ENCODE results near the gene SMIM1.
A peak's percentile ranks its signal among the peaks of the same experiment; 100 is the strongest.

SMIM1 gene

DNA sequence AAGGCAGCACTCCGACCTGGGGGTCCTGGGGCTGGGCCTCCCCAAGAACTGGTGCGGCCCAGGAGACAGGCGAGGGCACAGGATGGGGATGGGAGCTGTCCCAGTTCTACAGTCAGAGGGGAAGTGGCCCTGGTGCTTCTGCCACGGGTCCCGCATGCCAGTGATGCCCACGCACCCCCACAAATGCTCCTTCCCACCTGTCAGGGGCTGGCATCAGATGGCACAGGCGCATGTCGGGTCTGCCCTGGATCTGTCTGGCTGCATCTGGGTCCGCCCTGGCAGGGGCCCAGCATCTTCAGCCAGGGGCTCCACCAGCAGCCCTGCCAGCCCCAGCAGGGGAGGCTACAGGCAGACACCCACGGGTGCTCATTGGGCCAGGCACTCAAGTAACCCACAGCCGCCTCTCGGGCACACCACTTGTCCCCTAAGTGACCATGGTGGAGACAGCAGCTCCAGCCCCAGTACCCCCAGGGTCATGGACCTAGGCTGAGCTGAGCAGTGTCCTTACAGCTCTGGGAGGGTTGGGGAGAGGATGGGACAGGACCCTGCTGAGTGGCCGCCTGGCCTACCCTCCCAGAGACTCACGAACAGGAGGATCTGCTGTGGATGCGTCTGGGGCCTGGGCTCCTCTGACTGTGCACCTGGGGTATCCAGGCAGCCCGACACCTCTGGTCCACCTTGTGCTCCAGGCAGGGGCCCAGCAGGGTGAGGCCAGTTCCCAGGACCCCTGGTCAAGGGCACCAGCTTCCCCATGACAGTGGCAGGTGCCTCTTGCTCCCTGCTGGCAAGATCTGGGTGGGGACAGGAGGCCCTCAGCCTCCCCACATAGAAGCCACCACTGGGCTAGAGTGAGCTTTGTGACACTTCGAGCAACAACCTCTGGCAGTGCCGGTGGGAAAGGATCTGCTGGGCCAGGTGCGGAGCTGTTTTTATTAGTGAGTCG is 5.4 kb downstream of the SMIM1 start:
- DNase-seq, result no peak

- no peak for DNase-seq
Measured at GRCh38 chr1:3778590-3779264, 6.2 kb downstream of the SMIM1 start.

- no peak for DNase-seq
Measured at GRCh38 chr1:3779265-3779911, 6.8 kb downstream of the SMIM1 start.

- no peak for DNase-seq
Measured at GRCh38 chr1:3779912-3780416, 7.4 kb downstream of the SMIM1 start.

DNA sequence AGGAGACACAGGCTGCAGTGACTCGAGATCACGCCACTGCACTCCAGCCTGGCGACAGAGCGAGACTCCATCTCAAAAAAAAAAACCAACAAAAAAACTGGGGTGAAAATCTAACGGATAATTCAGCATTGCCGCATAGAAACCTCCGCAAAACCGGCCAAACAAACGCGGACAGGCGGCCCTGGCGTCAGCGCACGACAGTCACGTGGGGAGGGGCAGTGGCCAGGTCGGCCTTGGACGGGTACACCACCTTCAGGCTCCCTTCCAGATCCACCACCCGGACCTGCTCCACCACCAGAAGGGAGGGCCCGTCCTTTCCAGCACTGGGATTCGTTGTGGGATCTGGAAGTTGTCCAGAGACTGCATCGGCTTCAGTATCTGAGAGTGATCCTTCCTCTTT is 8.4 kb downstream of the SMIM1 start:
- no peak for DNase-seq

- DNase-seq, result no peak
Measured at GRCh38 chr1:3783651-3784474, 11.3 kb downstream of the SMIM1 start.

DNA sequence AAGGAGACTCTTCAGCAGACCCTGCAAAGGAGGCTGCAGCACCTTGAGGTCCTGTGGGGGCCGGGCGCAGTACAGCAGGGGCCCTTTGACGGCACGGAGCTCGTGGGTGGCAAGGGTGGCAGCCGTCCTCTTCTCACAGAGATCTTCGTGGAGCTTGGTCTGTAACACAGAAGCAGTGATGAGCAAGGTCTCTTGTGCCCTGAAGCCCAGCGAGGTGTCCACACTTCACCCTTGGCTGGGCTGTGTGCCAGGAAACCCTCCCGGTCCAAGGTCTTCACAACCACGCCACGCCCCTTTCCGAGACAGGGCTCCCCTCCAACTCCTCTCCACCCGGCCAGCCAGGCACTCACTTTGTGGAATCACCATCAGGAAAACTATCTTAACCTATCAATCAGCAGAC is 12.5 kb downstream of the SMIM1 start:
- DNase-seq, result no peak

DNA sequence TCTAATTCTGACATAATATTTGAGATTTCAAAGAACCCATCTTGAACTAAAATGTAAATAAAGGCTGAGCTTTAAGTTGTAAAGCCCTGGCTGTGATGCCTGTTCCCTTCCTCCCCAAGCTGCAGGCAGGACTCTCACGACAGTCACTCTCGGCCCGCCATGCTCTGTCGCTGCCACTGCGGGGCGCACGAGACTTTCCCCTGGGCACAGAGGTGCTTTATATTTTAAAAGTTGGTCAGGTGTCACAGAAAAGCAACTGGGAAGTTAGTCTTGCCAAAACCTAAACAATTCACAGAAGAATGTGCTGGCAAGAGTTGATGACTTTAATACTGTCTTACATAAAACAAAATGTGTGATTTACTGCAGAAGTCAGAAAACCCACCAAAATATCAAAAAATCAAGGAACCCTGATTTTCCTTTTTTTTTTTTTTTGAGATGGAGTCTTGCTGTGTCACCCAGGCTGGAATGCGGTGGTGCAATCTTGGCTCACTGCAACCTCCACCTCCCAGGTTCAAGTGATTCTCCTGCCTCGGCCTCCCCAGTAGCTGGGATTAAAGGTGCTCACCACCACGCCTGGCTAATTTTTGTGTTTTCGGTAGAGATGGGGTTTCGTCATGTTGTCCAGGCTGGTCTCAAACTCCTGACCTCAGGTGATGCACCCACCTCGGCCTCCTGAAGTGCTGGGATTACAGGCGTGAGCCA is 13.1 kb downstream of the SMIM1 start:
- DNase-seq, result no peak

DNA sequence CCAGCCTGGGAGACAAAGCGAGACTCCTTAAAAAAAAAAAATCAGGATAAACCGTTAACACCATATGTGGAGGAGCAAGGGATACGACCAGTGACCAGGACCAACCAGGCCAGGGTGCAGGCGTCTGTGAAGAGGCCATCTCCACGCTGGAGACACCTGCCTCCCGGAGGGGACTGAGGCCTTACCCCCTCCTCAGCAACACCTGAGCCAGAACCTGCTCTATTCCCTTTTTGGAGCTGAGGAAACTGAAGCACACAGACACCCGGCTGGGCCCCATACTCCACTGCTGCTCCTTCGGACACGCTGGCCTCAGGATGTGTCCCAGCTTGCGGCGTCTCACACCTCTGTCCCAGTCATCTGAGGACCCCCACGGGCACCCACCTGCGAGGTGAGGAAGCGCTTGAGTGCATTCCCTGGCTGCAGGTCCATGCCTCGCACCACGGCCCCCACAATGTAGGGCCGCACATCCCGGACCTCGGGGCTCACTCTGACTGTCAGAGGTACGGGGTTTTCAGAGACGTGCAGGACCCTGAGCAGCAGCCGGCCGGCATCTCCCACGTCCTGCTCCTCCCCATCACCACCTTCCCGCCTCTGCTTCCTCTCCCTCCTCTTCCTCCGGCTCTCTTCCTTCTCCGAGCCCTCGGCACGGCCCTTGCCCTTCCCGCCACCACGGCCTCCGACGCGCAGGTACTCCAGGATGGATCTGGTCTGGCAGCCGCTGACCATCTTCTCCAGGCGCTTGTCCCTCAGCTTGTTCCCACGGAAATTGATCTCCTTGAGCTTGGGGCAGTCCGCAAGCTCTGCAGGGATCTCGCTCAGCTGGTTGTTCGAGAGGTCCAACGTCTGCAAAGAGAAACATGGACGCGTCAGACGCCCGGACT is 14.2 kb downstream of the SMIM1 start:
- no peak for DNase-seq

GRCh38 chr1:3787349-3787715 is 14.8 kb downstream of the SMIM1 start:
- DNase-seq, result peak in 1 of 2 donors; percentile 33

DNA sequence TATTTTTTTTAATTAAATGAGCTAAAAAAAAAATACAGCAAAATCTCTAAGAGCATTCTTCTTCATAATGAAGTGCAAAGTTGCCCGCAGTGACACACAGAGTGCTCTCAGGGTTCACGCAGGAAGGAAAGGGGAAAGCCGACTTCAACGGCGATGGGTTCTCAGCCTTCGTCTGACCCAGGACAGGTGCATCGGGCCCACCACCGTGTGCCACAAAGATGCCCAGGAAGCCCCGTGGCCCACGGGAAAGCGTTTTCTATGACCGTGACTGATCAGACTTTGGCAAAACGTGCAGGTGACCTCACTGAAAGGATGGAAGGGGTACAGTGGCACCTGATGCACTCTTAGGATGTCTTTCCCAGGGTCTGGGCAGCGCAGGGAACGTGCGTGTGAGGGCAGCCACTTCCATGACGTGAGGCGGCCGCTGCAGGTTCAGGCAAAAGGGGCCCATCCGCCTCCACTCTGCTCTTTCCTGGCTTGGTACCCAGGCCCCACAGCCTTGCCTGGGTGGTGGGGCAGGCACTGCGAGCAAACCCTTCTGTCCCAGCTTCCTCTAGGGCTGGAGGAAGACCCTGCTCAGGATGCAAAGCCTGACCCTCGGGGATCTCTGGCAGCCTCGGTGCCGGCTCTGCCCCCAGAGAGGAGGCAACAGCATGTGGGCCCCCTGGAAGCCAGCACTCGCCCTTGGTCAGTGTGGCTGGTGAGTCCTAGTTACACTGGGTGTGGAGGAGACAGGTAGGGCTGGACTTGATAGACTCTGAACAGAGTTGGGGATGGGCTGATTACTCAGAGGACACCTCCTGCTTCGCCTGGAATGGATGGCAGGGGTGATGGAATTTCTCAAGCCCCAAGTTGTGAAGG is 15.4 kb downstream of the SMIM1 start:
- DNase-seq, result no peak

GRCh38 chr1:3788756-3789420 is 16.3 kb downstream of the SMIM1 start:
- DNase-seq, result no peak

- DNase-seq, result no peak
Measured at GRCh38 chr1:3789421-3790300, 17.1 kb downstream of the SMIM1 start.

- DNase-seq, result no peak
Measured at GRCh38 chr1:3790500-3790923, 18.0 kb downstream of the SMIM1 start.

DNA sequence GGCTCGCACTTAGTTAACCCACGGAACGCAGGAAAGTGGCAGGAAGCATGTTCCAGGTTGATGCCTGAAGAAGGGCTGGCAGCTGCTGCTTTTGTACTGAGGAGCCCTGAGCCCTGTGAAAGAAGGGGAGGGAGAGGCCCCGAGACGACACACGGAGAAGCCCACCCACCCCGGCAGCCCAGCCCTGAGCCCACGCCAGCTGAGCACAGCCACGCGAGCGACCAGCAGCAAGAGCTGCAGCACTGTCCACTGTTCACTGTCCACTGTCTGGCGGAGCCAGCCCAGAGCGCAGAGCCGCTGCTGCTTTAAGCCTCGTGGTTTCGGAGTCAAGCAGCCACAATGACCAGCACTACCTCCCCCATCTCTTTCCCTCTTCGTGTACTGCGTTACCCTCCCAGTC is 18.4 kb downstream of the SMIM1 start:
- no peak for DNase-seq

- DNase-seq, result no peak
Measured at GRCh38 chr1:3795453-3796214, 23.1 kb downstream of the SMIM1 start.
